ENCODE data around the gene C16orf78.

C16orf78 gene

GRCh38 chr16:49396206-49396720 is 22.7 kb downstream of the C16orf78 start:
- DNase-seq (ENCODE audit: low read depth) = no peak

- no peak for DNase-seq (ENCODE audit: low read depth)
Measured at GRCh38 chr16:49398761-49399160, 25.2 kb downstream of the C16orf78 start.

- DNase-seq (ENCODE audit: low read depth) = no peak
Measured at GRCh38 chr16:49399594-49400364, 26.2 kb downstream of the C16orf78 start.

GRCh38 chr16:49400611-49401010 is 27.0 kb downstream of the C16orf78 start:
- no peak for DNase-seq (ENCODE audit: low read depth)

- DNase-seq (ENCODE audit: low read depth) = no peak
Measured at GRCh38 chr16:49405123-49405522, 31.5 kb downstream of the C16orf78 start.

- DNase-seq (ENCODE audit: low read depth) = no peak
Measured at GRCh38 chr16:49405530-49405929, 31.9 kb downstream of the C16orf78 start.

- peak; percentile 30 for DNase-seq (ENCODE audit: low read depth)
Measured at GRCh38 chr16:49407873-49408550, 34.4 kb downstream of the C16orf78 start.

- DNase-seq (ENCODE audit: low read depth) = no peak
Measured at GRCh38 chr16:49409121-49409520, 35.5 kb downstream of the C16orf78 start.

- DNase-seq (ENCODE audit: low read depth) = no peak
Measured at GRCh38 chr16:49410226-49410625, 36.6 kb downstream of the C16orf78 start.

- DNase-seq (ENCODE audit: low read depth) = no peak
Measured at GRCh38 chr16:49411121-49411970, 37.7 kb downstream of the C16orf78 start.

- DNase-seq (ENCODE audit: low read depth) = no peak
Measured at GRCh38 chr16:49414671-49415070, 41.1 kb downstream of the C16orf78 start.

- no peak for DNase-seq (ENCODE audit: low read depth)
Measured at GRCh38 chr16:49415083-49415482, 41.5 kb downstream of the C16orf78 start.

- no peak for DNase-seq (ENCODE audit: low read depth)
Measured at GRCh38 chr16:49416001-49416675, 42.5 kb downstream of the C16orf78 start.

- no peak for DNase-seq (ENCODE audit: low read depth)
Measured at GRCh38 chr16:49417354-49417753, 43.8 kb downstream of the C16orf78 start.

GRCh38 chr16:49419006-49419405 is 45.4 kb downstream of the C16orf78 start:
- DNase-seq (ENCODE audit: low read depth) = no peak

GRCh38 chr16:49419862-49420261 is 46.3 kb downstream of the C16orf78 start:
- DNase-seq (ENCODE audit: low read depth) = no peak

- DNase-seq (ENCODE audit: low read depth) = no peak
Measured at GRCh38 chr16:49422896-49423295, 49.3 kb downstream of the C16orf78 start.

- no peak for DNase-seq (ENCODE audit: low read depth)
Measured at GRCh38 chr16:49424961-49425360, 51.4 kb downstream of the C16orf78 start.

GRCh38 chr16:49427771-49428170 is 54.2 kb downstream of the C16orf78 start:
- DNase-seq (ENCODE audit: low read depth) = no peak

GRCh38 chr16:49428808-49429207 is 55.2 kb downstream of the C16orf78 start:
- DNase-seq (ENCODE audit: low read depth) = no peak

GRCh38 chr16:49431040-49431439 is 57.4 kb downstream of the C16orf78 start:
- DNase-seq (ENCODE audit: low read depth) = no peak
